NCI-H345 treated with DMSO at 0.1 percent for 48 hours (cell line): ENCODE data around the gene ARSA.
"Not testable (repeated sequence)": the region's sequence is repeated elsewhere in the genome, so short reads cannot be mapped to it uniquely, and the experiment has no call there.

Experiments used
- DNase-seq: peaks from one replicate; lab custom pipeline; 2025; ENCODE audit not compliant: unreplicated experiment; lab: John Stamatoyannopoulos, UW

The ARSA gene

GRCh38 chr22:50656122-50657070 is 28.4 kb upstream of the ARSA start:
- no peak for DNase-seq

- not testable (repeated sequence) for DNase-seq
Observed at GRCh38 chr22:50654664-50655063, 26.7 kb upstream of the ARSA start.

- DNase-seq, result no peak
Observed at GRCh38 chr22:50653256-50653655, 25.3 kb upstream of the ARSA start.

GRCh38 chr22:50643821-50644101 is 15.8 kb upstream of the ARSA start:
- DNase-seq, result not testable (repeated sequence)

GRCh38 chr22:50643021-50643820 is 15.3 kb upstream of the ARSA start:
- not testable (repeated sequence) for DNase-seq

GRCh38 chr22:50641696-50642607 is 14.0 kb upstream of the ARSA start:
- DNase-seq, result no peak

- no peak for DNase-seq
Observed at GRCh38 chr22:50640857-50641647, 13.1 kb upstream of the ARSA start.

GRCh38 chr22:50640296-50640695 is 12.3 kb upstream of the ARSA start:
- not testable (repeated sequence) for DNase-seq

- DNase-seq, result no peak
Observed at GRCh38 chr22:50635591-50635990, 7.6 kb upstream of the ARSA start.

GRCh38 chr22:50633771-50634170 is 5.8 kb upstream of the ARSA start:
- DNase-seq, result no peak

GRCh38 chr22:50633086-50633485 is 5.1 kb upstream of the ARSA start:
- no peak for DNase-seq

- no peak for DNase-seq
Observed at GRCh38 chr22:50630376-50630775, 2.4 kb upstream of the ARSA start.

GRCh38 chr22:50628543-50629134 is 687 bp upstream of the ARSA start:
- no peak for DNase-seq

GRCh38 chr22:50626850-50627641 is 906 bp downstream of the ARSA start:
- no peak for DNase-seq

- no peak for DNase-seq
Observed at GRCh38 chr22:50626314-50626849, 1.6 kb downstream of the ARSA start.

GRCh38 chr22:50625568-50626313 is 2.2 kb downstream of the ARSA start:
- peak; percentile 19 for DNase-seq

GRCh38 chr22:50625131-50625567 is 2.8 kb downstream of the ARSA start:
- no peak for DNase-seq
